Activated gamma-delta T cell treated with Interleukin-2 at 50 U/mL for 16 hours (primary cell): ENCODE results near the gene HCN4.
"Not testable (repeated sequence)": the region's sequence is repeated elsewhere in the genome, so short reads cannot be mapped to it uniquely, and the experiment has no call there.

Source experiments
- DNase-seq: peaks from one replicate; pipeline ENCODE4 v3.0.0-alpha.2; 2020

HCN4 gene

DNA sequence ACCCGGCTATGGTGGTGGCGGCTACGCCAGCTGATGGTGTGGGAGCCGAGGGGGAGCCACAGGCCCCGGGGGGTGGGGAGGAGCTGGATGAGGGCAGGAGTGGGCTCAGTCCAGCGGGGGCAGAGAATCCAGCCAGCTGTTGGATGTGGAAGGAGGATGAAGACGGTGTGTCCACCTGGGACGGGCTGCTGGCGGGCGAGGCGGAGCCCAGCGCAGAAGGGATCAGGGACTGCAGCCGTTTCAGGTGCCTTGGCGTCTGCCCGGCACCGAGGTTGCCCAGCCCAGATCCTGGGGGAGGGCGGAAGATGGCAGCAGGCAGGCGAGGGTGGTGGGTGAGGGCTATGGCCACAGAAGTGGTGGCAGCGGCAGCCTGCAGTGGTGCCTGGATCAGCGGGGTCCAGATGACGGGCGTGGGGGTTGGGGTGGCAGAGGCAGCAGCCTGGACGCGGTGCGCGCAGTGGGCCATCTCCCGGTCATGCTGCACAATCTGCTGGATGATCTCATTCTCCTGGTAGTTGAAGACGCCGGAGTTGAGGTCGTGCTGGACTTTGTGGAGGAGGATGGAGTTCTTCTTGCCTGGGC, 45.3 kb downstream of the HCN4 start:
- no peak for DNase-seq

DNA sequence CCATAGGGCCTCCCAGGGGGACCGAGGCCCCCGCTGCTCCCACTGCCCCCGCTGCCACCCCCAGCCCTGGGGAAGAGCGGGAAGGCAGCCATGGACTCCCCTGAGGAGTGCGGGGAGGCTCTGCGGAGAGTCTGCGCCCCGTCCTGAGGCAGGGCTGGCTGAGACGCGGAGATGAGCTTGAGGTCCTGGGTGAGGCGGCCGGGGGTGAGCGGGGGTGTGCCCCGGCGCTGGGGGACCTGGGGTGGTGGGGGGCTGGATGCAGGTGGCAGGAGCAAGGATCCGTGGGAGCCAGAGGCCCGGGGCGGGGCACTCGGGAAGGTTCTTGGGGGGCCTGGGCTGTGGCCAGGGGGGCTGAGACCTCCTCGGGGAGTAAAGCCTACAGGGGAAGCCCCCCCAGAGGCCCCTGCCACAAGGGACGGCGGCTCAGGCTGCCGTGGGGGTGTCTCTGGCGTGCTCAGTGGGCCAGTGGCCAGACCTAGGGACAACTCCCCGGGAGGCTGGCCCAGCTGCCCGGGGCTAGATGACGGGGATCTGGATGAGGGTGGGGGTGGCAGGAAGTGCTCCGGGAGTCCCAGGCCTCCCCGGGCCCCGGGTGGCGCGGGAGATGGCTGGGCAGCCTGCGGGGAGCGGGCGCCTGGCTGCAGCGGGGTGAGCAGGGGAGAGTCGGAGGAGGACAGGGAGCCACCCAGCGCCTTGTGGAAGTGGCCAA, 45.9 kb downstream of the HCN4 start:
- no peak for DNase-seq

DNA sequence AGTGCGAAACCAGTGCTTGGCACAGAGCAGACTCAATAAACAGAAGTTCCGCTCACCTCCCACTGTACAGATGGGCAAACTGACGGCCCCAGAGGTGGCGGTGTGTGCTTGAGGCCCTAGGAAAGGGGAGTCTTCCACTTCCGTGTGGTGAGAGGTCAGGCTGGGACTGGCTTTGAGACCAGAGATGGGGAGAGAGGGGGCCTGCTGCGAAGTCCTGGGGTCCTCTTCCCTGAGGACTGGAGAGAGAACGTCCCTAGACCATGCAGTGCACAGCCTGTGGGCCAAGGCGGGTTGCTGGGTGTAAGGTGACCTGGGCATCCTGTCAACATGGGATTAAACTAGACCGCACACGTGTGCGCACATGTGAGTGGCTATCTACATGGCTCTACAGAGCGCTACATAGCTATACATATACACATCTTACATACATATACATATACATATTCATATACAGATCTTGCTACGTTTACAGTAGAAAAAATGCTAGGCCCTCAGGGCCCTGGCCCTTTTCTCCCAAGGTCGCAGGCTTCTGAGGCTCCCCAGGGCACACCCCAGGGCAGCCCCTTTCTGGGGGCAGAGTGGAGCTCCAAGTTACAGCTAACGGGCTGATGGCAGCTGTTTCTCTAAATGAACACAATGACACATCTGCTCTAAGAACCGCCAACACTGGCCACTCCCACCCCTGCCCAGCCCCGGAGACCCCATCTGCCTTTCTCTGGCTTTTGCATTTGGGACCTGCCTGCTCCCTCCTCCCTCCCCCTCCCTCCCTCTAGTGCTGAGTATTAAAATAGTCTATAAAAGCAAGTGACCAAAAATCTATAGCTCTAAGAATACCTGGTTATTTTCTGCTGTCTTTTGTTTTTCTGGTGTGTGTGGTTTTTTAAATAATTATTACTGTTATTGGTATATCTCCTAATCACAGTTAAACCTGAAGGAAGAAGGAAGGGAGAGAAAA, 47.0 kb downstream of the HCN4 start:
- DNase-seq: no peak

- no peak for DNase-seq
These were observed 48.1 kb downstream of the HCN4 start for GRCh38 chr15:73320619-73321180.

- DNase-seq: no peak
These were observed 49.1 kb downstream of the HCN4 start for GRCh38 chr15:73319460-73320245.

DNA sequence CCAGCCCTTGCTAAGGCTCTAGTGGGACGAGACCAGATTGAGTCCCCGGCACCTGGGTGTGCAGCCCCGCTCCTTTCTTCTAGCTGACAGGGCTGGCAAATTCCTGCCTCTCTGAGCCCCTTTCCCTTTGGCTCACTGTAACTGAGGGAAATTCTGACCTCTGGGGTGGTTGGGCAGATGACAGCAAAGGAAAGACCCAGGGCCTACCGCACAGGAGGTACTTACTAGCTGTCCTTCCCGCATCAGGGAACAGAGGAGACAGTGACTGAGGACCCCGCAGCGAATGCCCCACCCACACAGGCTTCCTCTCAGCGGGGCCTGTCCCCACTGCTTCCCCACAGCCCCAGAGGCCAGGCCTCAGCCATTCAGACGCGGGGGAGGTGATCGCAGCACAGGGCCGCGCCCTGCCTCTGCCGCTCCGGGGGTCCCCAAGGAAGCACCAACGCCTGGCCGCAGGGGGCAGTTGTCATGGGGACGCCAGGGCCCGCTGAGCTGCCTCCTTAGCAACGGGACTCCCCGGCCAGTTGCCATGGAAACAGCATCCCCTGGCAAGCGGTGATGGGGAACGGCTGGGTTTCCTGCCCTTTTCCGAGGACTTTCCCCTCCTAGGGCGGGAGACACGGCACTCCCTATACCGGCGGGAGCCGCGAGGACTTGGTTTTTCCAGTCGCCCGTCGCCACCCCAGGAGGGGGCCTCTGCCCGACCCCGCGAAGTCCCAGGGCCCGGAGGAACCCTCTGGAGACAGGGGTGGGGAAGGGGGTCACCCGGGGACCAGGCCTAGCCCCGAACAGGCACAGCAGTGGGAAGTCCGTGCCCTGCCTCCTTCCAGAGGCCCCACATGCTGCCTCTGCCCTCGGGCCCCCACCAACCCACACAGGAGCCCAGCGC, 50.1 kb downstream of the HCN4 start:
- no peak for DNase-seq

DNA sequence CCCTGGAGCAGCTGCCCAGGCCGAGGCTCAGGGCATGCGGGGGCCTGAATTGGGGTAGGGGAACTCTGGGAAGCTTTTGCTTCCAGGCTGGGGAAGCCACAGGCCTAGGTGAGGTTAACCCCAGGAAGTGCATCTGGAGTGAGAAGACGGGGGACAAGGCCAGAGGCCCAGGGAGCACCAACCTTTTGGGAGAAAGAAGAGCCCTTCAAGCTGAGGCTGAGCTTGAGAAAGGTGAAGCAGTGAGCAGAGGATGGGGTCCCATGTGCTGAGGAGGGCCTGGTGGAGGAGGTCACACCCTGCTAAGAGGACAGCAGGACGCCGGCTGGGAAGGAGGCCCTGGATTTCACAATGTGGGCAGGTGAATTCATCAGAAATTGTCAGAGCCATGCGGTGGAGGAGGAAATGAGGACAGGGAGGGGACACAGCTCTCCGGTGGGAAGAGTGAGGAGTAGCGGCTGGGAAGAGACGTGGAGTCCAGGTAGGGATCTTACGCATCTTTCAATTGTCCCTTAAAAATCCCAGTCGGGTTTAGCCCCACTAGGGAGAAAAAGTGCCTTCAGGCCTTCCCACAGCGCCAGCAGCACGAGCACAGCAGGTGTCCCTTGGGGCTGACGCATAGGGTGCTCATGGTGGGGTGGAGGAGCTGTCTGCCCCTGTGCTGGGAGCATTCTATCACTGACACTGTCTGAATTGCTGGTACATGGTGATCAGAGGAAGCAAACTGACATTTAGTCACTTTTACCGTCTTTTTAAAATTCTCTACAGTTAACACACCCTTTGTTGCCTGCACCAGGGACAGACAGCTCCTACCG, 50.9 kb downstream of the HCN4 start:
- DNase-seq: no peak

DNA sequence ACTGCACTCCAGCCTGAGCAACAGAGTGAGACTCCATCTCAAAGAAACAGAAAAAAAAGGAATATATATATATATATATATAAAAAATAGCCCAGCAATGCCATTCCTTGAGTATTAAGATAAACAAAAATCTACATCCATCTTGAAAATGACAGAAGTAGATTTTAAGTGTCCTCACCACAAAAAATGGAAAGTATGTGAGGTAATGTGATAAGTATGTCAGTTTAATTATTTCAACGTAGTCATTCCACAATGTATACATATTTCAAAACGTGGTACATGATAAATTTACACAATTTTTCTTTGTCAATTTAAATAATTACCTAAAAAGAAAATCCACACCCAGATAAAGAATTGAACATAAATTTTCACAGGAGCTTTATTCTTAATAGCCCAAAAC, 54.9 kb downstream of the HCN4 start:
- no peak for DNase-seq

DNA sequence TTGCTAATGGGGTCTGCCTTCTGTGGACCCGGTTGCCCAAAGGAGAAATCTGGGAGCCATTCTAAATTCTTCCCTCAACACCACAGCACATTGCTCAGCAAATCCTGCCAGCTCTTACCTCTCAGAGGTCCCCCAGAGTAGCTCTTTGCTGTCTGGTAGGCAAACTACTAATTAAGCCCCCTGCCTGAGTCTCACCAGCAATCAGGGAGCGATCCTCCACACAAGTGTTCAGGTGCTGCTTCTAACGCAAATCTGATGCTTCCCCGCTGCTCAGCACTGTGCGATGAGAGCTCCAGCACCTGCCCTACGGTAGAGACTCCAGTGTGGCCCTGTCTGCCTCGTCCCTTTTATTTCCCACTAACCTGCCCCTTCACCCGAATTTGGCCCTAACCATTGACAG, 60.5 kb downstream of the HCN4 start:
- no peak for DNase-seq

- DNase-seq: no peak
These were observed 63.2 kb downstream of the HCN4 start for GRCh38 chr15:73305331-73306211.

DNA sequence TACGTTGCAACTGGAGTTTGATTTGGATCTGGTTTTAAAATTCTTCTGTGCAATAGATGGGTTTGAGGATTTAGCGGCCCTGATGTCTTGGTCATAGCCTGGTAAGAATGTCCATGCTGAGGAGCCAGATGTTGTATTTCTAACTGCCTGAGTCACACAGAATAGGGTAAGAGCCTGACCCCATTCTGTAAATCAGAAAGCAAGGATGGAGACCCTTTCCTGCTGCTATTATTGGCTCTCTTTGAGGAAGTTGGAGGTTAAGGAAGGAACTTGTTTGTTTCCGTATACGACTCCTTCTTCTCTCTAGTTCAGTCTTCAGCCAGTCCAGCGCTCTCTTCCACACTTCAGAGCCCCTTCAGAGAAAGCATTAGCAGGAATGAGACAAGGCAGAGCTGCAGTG, 65.1 kb downstream of the HCN4 start:
- DNase-seq: no peak

GRCh38 chr15:73300286-73300685, 68.5 kb downstream of the HCN4 start:
- not testable (repeated sequence) for DNase-seq

DNA sequence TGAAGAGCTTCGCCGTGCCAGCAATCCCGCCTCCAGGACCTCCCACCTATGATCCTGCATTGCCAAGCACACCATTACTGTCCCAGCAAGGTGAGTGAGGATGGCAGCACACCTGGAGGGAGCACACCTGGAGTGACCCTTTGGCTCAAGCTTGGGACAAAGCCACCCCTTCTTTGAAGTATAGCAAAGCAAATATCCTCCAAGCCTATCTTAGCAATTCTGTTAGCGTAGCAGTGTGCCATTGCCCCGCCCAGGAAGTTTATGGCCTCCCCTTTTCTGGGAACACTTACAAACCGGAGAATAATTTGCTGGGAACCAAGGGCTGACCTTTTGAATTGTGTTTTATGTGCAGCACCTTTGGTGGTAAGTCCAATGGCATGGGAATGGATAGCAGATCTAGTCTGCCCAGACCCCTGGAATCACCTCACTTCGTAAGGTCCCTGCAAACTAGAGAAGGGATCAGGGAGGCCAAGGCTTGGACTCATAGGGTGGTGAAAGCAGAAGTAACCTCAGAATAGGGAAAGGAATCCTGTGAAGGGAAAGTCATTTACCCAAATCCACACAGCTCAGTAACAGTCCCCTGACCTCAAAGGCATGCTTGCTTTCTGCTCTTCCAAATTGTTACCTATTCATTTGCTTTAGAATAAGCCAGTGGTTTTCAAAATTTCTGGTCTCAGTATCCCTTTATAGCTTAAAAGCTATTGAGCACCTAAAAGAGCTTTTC, 70.1 kb downstream of the HCN4 start:
- DNase-seq: no peak

- DNase-seq: no peak
These were observed 72.0 kb downstream of the HCN4 start for GRCh38 chr15:73296609-73297353.

DNA sequence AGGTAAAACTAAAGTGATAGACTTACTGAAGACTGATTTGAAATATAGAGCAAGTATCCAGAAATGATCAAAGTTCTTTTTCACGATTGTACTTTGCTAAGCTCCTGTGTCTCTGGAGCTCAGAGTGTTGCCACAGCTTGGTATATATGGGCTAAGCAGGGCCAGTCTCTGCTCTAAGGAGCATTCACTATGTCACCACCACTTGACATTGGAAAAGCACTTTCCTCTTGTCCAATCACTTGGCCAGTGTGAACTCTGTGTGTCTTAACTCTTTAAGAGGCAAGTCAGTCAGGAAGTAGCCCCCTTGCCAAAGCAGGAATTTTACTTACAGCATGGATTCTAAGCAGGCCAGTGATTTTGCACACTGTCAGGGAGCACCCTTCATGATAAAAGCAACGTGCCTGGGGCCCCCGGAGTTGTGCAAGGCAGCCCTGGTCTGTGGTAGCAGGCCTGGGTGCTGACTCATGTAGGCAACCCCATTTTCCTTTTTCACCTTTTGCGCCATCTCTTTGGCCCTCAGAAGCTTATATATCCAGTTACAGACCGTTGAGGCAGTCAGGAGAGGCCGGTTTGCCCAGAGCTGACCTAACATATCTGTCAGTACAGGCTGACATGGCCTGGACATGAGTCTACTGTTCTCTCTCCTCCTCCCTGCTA, 73.0 kb downstream of the HCN4 start:
- DNase-seq: no peak

DNA sequence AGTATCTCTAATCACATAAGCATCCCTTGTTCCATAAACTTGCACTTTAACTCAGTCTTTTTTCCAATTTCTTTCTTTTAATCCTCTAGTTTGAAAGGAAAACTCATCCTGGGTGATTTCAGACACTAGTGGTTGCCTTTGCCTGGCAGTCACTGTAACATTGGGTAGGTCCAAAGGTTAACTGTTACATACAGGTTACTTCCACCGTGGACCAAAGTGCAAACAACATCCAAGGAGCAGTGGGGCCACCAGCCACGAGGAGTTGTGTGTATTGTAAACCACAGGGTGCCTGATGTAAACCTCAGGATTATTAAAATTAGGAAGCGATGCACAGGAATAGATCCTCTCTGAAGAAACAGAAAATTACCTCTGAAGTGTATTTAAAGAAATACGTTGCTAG, 75.0 kb downstream of the HCN4 start:
- DNase-seq: no peak

GRCh38 chr15:73291441-73291840, 77.3 kb downstream of the HCN4 start:
- no peak for DNase-seq

DNA sequence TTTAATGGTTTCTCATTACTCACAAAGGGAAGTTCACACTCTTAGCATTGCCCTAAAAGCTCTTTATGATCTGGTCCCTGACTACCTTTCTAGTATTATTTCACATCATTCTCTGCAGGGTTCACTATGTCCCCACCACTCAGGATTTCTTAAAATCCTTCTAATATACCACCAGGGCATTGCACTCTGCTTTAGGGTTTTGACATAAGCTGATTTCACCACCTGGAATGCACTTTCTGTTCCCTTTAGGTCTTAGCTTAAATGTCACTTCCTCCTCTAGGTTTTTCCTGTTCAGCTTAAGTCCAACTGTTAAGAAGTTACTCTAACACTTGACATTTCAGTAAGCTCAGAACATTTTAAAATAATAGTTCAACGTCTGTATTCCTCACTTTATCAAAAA, 81.7 kb downstream of the HCN4 start:
- DNase-seq: no peak
